ENCODE data around the gene PLIN4. TPM values are rescaled to one million over a fixed set of nuclear protein-coding genes. Genes with fewer than 3 reads are reported as not detected.
"Not testable (repeated sequence)": the region's sequence is repeated elsewhere in the genome, so short reads cannot be mapped to it uniquely, and the experiment has no call there.

Gene PLIN4
- polyA plus RNA-seq, 5 donors = 0.75 to 1.4 (median 1.1) TPM

GRCh38 chr19:4528843-4529242 lies 10.6 kb upstream of the PLIN4 start:
- DNase-seq = no peak

GRCh38 chr19:4527377-4527776 lies 9.1 kb upstream of the PLIN4 start:
- not testable (repeated sequence) for DNase-seq

- no peak for DNase-seq
Observed at GRCh38 chr19:4525563-4526002, 7.3 kb upstream of the PLIN4 start.

- no peak for DNase-seq
Observed at GRCh38 chr19:4524808-4525562, 6.7 kb upstream of the PLIN4 start.

GRCh38 chr19:4523306-4524110 lies 5.2 kb upstream of the PLIN4 start:
- DNase-seq = no peak

GRCh38 chr19:4522291-4523002 lies 4.2 kb upstream of the PLIN4 start:
- DNase-seq = no peak

GRCh38 chr19:4521888-4522242 lies 3.6 kb upstream of the PLIN4 start:
- no peak for DNase-seq

GRCh38 chr19:4521170-4521887 lies 3.0 kb upstream of the PLIN4 start:
- DNase-seq = no peak

- DNase-seq = no peak
Observed at GRCh38 chr19:4519521-4520277, 1.4 kb upstream of the PLIN4 start.

GRCh38 chr19:4519172-4519496 lies 848 bp upstream of the PLIN4 start:
- no peak for DNase-seq

- DNase-seq = no peak
Observed at GRCh38 chr19:4517451-4518057, 732 bp downstream of the PLIN4 start.

GRCh38 chr19:4516939-4517300 lies 1.4 kb downstream of the PLIN4 start:
- no peak for DNase-seq

- DNase-seq = no peak
Observed at GRCh38 chr19:4516199-4516938, 1.9 kb downstream of the PLIN4 start.

GRCh38 chr19:4515732-4516131 lies 2.6 kb downstream of the PLIN4 start:
- no peak for DNase-seq

- DNase-seq = no peak
Observed at GRCh38 chr19:4513248-4513647, 5.0 kb downstream of the PLIN4 start.

- DNase-seq = no peak
Observed at GRCh38 chr19:4512070-4512469, 6.2 kb downstream of the PLIN4 start.

- no peak for DNase-seq
Observed at GRCh38 chr19:4511300-4512054, 6.8 kb downstream of the PLIN4 start.

- no peak for DNase-seq
Observed at GRCh38 chr19:4510435-4511255, 7.6 kb downstream of the PLIN4 start.
